HK-2 (cell line): ENCODE measurements around the gene COPS4.
"Not testable (repeated sequence)": the region's sequence is repeated elsewhere in the genome, so short reads cannot be mapped to it uniquely, and the experiment has no call there.

Experiments used
- DNase-seq: peaks from one replicate; pipeline ENCODE4 v3.0.0-alpha.2; 2018; ENCODE audit not compliant: unreplicated experiment

The COPS4 gene

GRCh38 chr4:83083925-83084475 lies 49.0 kb downstream of the COPS4 start:
- DNase-seq, result no peak

GRCh38 chr4:83084956-83085355 lies 50.0 kb downstream of the COPS4 start:
- DNase-seq, result not testable (repeated sequence)

- no peak for DNase-seq
Observed at GRCh38 chr4:83089410-83090157, 54.6 kb downstream of the COPS4 start.

GRCh38 chr4:83093060-83093640 lies 58.2 kb downstream of the COPS4 start:
- no peak for DNase-seq

- no peak for DNase-seq
Observed at GRCh38 chr4:83096397-83096796, 61.4 kb downstream of the COPS4 start.

- no peak for DNase-seq
Observed at GRCh38 chr4:83104991-83105390, 70.0 kb downstream of the COPS4 start.

GRCh38 chr4:83107631-83108030 lies 72.6 kb downstream of the COPS4 start:
- DNase-seq, result no peak

GRCh38 chr4:83108101-83108861 lies 73.3 kb downstream of the COPS4 start:
- no peak for DNase-seq

- peak; percentile 62 for DNase-seq
Observed at GRCh38 chr4:83109480-83110222, 74.7 kb downstream of the COPS4 start.

GRCh38 chr4:83110223-83110945 lies 75.4 kb downstream of the COPS4 start:
- peak; percentile 86 for DNase-seq

- no peak for DNase-seq
Observed at GRCh38 chr4:83110970-83111750, 76.2 kb downstream of the COPS4 start.

GRCh38 chr4:83111751-83112141 lies 76.8 kb downstream of the COPS4 start:
- DNase-seq, result not testable (repeated sequence)

- no peak for DNase-seq
Observed at GRCh38 chr4:83112231-83112630, 77.2 kb downstream of the COPS4 start.

- no peak for DNase-seq
Observed at GRCh38 chr4:83112678-83113428, 77.9 kb downstream of the COPS4 start.

- no peak for DNase-seq
Observed at GRCh38 chr4:83113429-83113786, 78.4 kb downstream of the COPS4 start.

- no peak for DNase-seq
Observed at GRCh38 chr4:83114576-83114975, 79.6 kb downstream of the COPS4 start, which contains the start of gene PLAC8. PLAC8 (minus strand) TSS chr4:83114729; CDS start chr4:83107921, 6,808 bp downstream.

- no peak for DNase-seq
Observed at GRCh38 chr4:83115000-83115399, 80.0 kb downstream of the COPS4 start.

GRCh38 chr4:83115656-83116285 lies 80.8 kb downstream of the COPS4 start:
- DNase-seq, result no peak

GRCh38 chr4:83118869-83119268 lies 83.9 kb downstream of the COPS4 start:
- DNase-seq, result no peak
